K562 (cell line): ENCODE results near the gene TTLL3. TPM values are rescaled to one million over a fixed set of nuclear protein-coding genes. Genes with fewer than 3 reads are reported as not detected.
A peak's percentile ranks its signal among the peaks of the same experiment; 100 is the strongest.

Experiments used
- CBFA2T3 ChIP-seq: fragments of 450-650 bp; IDR thresholded peaks from 2 replicates; pipeline ENCODE4 v1.6.1; 2017
- CHCHD3 ChIP-seq: fragments of 250-450 bp; sonication (Bioruptor Pico); IDR thresholded peaks from 2 replicates; pipeline ENCODE4 v2.1.2; 2022; ENCODE audit warnings: mild to moderate bottlenecking
- DNMT1 ChIP-seq: fragments of 450-650 bp; IDR thresholded peaks from 2 replicates; pipeline ENCODE4 v1.6.1; 2016; ENCODE audit warnings: antibody characterized with exemption, mild to moderate bottlenecking
- ESRRA ChIP-seq: fragments of 450-650 bp; IDR thresholded peaks from 2 replicates; pipeline ENCODE4 v1.6.1; 2014; ENCODE audit warnings: low read depth, mild to moderate bottlenecking, moderate library complexity, borderline replicate concordance
- HNRNPUL1 ChIP-seq: fragments of 200-400 bp; formaldehyde crosslinking; IDR thresholded peaks from 2 replicates; pipeline ENCODE4 v1.6.1; 2017; ENCODE audit warnings: low read length
- MEF2D ChIP-seq: conservative IDR thresholded peaks from 2 replicates; pipeline ENCODE4 v1.6.1; 2016; ENCODE audit warnings: low read depth, missing genetic modification characterization, missing compliant biosample characterization
- MIER1 ChIP-seq: fragments of 450-650 bp; IDR thresholded peaks from 2 replicates; pipeline ENCODE4 v1.6.1; 2016; ENCODE audit warnings: antibody characterized with exemption, mild to moderate bottlenecking, low read depth
- NFRKB ChIP-seq: fragments of 450-650 bp; IDR thresholded peaks from 2 replicates; pipeline ENCODE4 v1.6.1; 2016; ENCODE audit warnings: low read depth
- PHF20 ChIP-seq: fragments of 450-650 bp; IDR thresholded peaks from 2 replicates; pipeline ENCODE4 v1.6.1; 2018; ENCODE audit not compliant: partially characterized antibody
- SUPT5H ChIP-seq: fragments of 450-650 bp; IDR thresholded peaks from 2 replicates; pipeline ENCODE4 v1.6.1; 2016
- TAF9B ChIP-seq: fragments of 450-650 bp; IDR thresholded peaks from 2 replicates; pipeline ENCODE4 v1.6.1; 2018; ENCODE audit warnings: mild to moderate bottlenecking; ENCODE audit not compliant: partially characterized antibody
- polyA plus RNA-seq, 8 experiments: library from polyadenylated mRNA; depleted of rRNA in 4 of 8; stranded (reverse) in 5 of 8; unstranded in 3 of 8; fragments of >200 nt; fragmentation: Nextera tagmentation in 2 of 8; fragmentation: Illumina TruSeq in 1 of 8; extraction: Ambion mirVana in 2 of 8; extraction: Trizol in 1 of 8; gene quantifications; 2 replicates each; pipeline versions ENCODE4 v1.2.1 to v1.2.3, GENCODE V29; 2011 to 2014; ENCODE audit warnings: inconsistent platforms in 1 of 8, missing spikeins in 1 of 8
- total RNA-seq, 7 experiments: library from RNA; depleted of rRNA in 6 of 7; stranded (reverse); fragments of >200 nt in 6 of 7; fragmentation: Illumina TruSeq in 2 of 7; extraction: Trizol in 2 of 7; gene quantifications; 2 replicates each; pipeline versions ENCODE4 v1.2.1 to v1.2.3, GENCODE V29; 2011 to 2021; ENCODE audit warnings: low replicate concordance in 1 of 7
- TF ChIP-seq, protein P1 (sequence below): sonication (generic); formaldehyde crosslinking; IDR thresholded peaks from 2 replicates; pipeline ENCODE4 v1.8.0; 2023; ENCODE audit warnings: mild to moderate bottlenecking, missing genetic modification reagents
- TF ChIP-seq, protein P2 (sequence below): fragments of 450-650 bp; IDR thresholded peaks from 2 replicates; pipeline ENCODE4 v1.6.1; 2016; ENCODE audit warnings: low read depth
- TF ChIP-seq, protein P3 (sequence below): fragments of 450-650 bp; formaldehyde crosslinking; IDR thresholded peaks from 2 replicates; pipeline ENCODE4 v1.4.0; 2022; ENCODE audit warnings: missing genetic modification characterization

Gene TTLL3
- total and polyA plus RNA-seq, 9 of the 15 experiments (the other 6 are each of a cell fraction or from before 2014, with no cell fraction given) = 8.9 to 106 (median 33.2) TPM

DNA sequence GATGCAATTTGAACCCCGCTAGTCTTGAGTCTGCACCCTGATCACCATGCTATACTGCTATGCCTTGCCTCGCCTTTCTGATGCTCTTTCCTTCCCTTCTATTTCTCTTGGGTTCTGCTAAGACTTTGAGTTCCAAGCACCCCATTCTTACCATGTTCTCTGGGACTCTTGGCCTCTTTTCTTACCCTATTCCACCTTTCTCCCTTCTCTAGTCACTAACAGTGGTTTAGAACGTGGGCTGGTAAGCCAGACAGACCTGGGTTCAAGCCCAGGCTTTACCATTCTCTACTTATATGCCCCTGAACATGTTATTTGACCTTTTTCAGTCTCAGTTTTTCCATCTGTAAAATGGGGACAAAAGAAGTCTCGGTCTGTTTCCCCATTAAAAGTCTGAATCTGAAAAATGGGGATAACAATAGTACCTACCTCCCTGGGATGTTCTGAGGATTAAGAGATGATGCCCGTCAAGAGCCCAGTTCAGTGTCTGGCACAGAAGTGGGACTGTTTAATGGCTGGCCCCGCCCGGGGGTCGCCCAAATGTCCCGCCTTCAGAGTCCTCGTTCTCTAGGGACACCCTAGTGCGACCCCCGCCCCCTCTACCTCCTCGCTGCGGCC, 18.2 kb upstream of the TTLL3 start (continued):
- TF ChIP-seq, protein P1, sequence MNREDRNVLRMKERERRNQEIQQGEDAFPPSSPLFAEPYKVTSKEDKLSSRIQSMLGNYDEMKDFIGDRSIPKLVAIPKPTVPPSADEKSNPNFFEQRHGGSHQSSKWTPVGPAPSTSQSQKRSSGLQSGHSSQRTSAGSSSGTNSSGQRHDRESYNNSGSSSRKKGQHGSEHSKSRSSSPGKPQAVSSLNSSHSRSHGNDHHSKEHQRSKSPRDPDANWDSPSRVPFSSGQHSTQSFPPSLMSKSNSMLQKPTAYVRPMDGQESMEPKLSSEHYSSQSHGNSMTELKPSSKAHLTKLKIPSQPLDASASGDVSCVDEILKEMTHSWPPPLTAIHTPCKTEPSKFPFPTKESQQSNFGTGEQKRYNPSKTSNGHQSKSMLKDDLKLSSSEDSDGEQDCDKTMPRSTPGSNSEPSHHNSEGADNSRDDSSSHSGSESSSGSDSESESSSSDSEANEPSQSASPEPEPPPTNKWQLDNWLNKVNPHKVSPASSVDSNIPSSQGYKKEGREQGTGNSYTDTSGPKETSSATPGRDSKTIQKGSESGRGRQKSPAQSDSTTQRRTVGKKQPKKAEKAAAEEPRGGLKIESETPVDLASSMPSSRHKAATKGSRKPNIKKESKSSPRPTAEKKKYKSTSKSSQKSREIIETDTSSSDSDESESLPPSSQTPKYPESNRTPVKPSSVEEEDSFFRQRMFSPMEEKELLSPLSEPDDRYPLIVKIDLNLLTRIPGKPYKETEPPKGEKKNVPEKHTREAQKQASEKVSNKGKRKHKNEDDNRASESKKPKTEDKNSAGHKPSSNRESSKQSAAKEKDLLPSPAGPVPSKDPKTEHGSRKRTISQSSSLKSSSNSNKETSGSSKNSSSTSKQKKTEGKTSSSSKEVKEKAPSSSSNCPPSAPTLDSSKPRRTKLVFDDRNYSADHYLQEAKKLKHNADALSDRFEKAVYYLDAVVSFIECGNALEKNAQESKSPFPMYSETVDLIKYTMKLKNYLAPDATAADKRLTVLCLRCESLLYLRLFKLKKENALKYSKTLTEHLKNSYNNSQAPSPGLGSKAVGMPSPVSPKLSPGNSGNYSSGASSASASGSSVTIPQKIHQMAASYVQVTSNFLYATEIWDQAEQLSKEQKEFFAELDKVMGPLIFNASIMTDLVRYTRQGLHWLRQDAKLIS (CRISPR knock-in tag) = no peak
- no peak for TF ChIP-seq HNRNPUL1
- 0 out of 2 replicates have a peak, but pooled peaks have one; percentile 26 for TF ChIP-seq CHCHD3
- peak; percentile 95 for TF ChIP-seq ESRRA
- TF ChIP-seq SUPT5H = 0 out of 2 replicates have a peak, but pooled peaks have one; percentile 66
- TF ChIP-seq, protein P2, sequence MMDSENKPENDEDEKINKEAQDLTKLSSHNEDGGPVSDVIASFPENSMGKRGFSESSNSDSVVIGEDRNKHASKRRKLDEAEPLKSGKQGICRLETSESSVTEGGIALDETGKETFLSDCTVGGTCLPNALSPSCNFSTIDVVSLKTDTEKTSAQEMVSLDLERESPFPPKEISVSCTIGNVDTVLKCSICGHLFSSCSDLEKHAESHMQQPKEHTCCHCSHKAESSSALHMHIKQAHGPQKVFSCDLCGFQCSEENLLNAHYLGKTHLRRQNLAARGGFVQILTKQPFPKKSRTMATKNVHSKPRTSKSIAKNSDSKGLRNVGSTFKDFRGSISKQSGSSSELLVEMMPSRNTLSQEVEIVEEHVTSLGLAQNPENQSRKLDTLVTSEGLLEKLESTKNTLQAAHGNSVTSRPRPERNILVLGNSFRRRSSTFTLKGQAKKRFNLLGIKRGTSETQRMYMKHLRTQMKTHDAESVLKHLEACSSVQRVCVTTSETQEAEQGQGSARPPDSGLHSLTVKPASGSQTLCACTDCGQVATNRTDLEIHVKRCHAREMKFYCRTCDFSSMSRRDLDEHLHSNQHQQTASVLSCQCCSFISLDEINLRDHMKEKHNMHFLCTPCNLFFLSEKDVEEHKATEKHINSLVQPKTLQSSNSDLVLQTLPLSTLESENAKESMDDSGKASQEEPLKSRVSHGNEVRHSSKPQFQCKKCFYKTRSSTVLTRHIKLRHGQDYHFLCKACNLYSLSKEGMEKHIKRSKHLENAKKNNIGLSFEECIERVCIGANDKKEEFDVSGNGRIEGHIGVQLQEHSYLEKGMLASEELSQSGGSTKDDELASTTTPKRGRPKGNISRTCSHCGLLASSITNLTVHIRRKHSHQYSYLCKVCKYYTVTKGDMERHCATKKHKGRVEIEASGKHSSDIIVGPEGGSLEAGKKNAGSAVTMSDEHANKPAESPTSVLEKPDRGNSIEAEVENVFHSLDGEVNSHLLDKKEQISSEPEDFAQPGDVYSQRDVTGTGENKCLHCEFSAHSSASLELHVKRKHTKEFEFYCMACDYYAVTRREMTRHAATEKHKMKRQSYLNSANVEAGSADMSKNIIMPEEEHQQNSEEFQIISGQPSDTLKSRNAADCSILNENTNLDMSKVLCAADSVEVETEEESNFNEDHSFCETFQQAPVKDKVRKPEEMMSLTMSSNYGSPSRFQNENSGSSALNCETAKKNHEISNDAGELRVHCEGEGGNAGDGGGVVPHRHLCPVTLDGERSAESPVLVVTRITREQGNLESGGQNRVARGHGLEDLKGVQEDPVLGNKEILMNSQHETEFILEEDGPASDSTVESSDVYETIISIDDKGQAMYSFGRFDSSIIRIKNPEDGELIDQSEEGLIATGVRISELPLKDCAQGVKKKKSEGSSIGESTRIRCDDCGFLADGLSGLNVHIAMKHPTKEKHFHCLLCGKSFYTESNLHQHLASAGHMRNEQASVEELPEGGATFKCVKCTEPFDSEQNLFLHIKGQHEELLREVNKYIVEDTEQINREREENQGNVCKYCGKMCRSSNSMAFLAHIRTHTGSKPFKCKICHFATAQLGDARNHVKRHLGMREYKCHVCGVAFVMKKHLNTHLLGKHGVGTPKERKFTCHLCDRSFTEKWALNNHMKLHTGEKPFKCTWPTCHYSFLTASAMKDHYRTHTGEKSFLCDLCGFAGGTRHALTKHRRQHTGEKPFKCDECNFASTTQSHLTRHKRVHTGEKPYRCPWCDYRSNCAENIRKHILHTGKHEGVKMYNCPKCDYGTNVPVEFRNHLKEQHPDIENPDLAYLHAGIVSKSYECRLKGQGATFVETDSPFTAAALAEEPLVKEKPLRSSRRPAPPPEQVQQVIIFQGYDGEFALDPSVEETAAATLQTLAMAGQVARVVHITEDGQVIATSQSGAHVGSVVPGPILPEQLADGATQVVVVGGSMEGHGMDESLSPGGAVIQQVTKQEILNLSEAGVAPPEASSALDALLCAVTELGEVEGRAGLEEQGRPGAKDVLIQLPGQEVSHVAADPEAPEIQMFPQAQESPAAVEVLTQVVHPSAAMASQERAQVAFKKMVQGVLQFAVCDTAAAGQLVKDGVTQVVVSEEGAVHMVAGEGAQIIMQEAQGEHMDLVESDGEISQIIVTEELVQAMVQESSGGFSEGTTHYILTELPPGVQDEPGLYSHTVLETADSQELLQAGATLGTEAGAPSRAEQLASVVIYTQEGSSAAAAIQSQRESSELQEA = peak; percentile 37; the same call in 1 of the 2 replicates
- TF ChIP-seq NFRKB = peak; percentile 79; the same call in 1 of the 2 replicates
- TF ChIP-seq MEF2D (tag) = 0 out of 2 replicates have a peak, but pooled peaks have one; percentile 34
- TF ChIP-seq, protein P3, sequence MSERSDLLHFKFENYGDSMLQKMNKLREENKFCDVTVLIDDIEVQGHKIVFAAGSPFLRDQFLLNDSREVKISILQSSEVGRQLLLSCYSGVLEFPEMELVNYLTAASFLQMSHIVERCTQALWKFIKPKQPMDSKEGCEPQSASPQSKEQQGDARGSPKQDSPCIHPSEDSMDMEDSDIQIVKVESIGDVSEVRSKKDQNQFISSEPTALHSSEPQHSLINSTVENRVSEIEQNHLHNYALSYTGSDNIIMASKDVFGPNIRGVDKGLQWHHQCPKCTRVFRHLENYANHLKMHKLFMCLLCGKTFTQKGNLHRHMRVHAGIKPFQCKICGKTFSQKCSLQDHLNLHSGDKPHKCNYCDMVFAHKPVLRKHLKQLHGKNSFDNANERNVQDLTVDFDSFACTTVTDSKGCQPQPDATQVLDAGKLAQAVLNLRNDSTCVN (CRISPR knock-in tag) = 0 out of 2 replicates have a peak, but pooled peaks have one; percentile 41
- no peak for TF ChIP-seq CBFA2T3
- peak; percentile 8 for TF ChIP-seq PHF20
- 0 out of 2 replicates have a peak, but pooled peaks have one; percentile 47 for TF ChIP-seq DNMT1
- TF ChIP-seq MIER1 = peak; percentile 62; the same call in 1 of the 2 replicates
- TF ChIP-seq TAF9B = peak; percentile 50
